Glomerular visceral epithelial cell (primary cell): ENCODE results near the gene NRG2.

Source experiments
- DNase-seq: peaks from one replicate; pipeline ENCODE4 v3.0.0-alpha.2; 2016; ENCODE audit errors: extremely low spot score

NRG2 gene

GRCh38 chr5:139838381-139839197, 204.5 kb downstream of the NRG2 start:
- no peak for DNase-seq

GRCh38 chr5:139837711-139838380, 205.3 kb downstream of the NRG2 start:
- DNase-seq, result no peak

- no peak for DNase-seq
Measured at GRCh38 chr5:139836469-139837208, 206.5 kb downstream of the NRG2 start.

- no peak for DNase-seq
Measured at GRCh38 chr5:139835656-139836055, 207.4 kb downstream of the NRG2 start.

- no peak for DNase-seq
Measured at GRCh38 chr5:139833525-139833924, 209.6 kb downstream of the NRG2 start.

- no peak for DNase-seq
Measured at GRCh38 chr5:139831624-139832023, 211.5 kb downstream of the NRG2 start.

- no peak for DNase-seq
Measured at GRCh38 chr5:139829471-139829870, 213.6 kb downstream of the NRG2 start.

- no peak for DNase-seq
Measured at GRCh38 chr5:139828207-139828895, 214.7 kb downstream of the NRG2 start.

GRCh38 chr5:139825690-139826089, 217.4 kb downstream of the NRG2 start:
- DNase-seq, result no peak

GRCh38 chr5:139823757-139824355, 219.2 kb downstream of the NRG2 start:
- DNase-seq, result no peak

GRCh38 chr5:139822553-139823425, 220.3 kb downstream of the NRG2 start:
- no peak for DNase-seq

GRCh38 chr5:139821806-139822552, 221.1 kb downstream of the NRG2 start:
- no peak for DNase-seq

GRCh38 chr5:139820606-139821005, 222.5 kb downstream of the NRG2 start:
- no peak for DNase-seq

- DNase-seq, result no peak
Measured at GRCh38 chr5:139820130-139820529, 223.0 kb downstream of the NRG2 start.

- no peak for DNase-seq
Measured at GRCh38 chr5:139817970-139818369, 225.1 kb downstream of the NRG2 start.

- no peak for DNase-seq
Measured at GRCh38 chr5:139817362-139817761, 225.7 kb downstream of the NRG2 start.

GRCh38 chr5:139816566-139816965, 226.5 kb downstream of the NRG2 start:
- DNase-seq, result no peak

- DNase-seq, result no peak
Measured at GRCh38 chr5:139814704-139815280, 228.3 kb downstream of the NRG2 start.

- DNase-seq, result no peak
Measured at GRCh38 chr5:139814191-139814601, 228.9 kb downstream of the NRG2 start.
